CD4-positive, alpha-beta T cell treated with Interleukin-6 at 100 ng/mL for 8 hours (primary cell): ENCODE measurements around the gene STK38L.

ENCODE experiments used
- DNase-seq: peaks from one replicate; pipeline ENCODE4 v3.0.0-alpha.2; 2020; ENCODE audit warnings: mixed read lengths, low spot score

The STK38L gene

DNA sequence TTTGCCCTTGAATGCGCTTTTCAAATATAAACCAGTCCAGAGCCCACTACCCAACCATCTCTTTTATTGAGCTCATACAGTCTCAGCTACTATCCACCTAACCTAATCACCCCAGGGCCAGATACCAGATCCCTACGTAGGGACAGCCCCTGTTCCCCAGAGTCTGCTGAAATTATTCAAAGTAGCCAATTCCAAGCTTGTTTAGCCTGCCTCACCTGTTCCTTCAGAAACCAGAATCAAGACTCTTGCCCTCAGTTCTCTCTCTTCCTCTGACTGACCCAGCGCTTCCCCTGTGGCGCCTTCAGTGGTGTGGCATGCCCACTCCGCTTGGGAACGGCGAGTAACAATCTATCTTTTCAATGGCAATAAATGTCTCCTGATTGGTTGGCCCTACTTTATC, 107.4 kb downstream of the STK38L start:
- DNase-seq = no peak

DNA sequence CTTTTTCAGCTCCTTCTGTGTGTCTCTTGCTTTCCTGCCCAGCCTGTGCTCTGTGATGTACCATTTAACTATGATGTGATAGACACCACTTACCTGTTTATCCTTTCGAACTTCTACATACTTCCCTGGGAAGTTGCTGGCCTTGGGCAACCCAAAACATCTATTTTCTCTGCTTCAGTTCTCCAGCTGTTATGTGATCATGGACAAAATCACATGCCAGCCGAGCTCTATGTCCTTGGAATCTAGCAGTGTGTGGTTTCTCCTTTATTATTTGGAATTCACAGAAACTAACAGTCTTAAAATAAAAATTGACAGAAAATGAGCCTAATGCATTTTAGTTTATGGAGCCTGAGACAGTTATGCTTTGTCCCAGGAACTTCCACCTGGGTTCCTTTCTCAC, 111.4 kb downstream of the STK38L start:
- no peak for DNase-seq

DNA sequence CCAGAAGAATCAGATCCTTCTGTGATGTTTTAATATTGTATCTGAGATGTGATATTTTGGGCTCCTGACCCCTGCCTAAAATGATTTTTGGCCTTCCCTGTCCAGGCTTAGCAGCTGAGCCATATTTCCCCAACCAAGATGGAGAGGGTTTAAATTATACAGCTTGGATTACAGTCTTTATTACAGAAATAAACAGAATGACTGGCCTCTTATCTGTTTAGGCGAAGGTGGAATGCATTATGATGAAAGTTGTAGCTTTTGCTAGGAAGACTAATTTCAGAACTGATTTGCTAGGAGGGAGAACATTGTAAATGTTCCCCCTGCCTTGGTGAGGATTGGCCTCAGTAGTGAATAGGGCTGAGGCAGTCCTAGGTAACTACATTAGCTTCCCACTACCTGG, 111.9 kb downstream of the STK38L start:
- no peak for DNase-seq

DNA sequence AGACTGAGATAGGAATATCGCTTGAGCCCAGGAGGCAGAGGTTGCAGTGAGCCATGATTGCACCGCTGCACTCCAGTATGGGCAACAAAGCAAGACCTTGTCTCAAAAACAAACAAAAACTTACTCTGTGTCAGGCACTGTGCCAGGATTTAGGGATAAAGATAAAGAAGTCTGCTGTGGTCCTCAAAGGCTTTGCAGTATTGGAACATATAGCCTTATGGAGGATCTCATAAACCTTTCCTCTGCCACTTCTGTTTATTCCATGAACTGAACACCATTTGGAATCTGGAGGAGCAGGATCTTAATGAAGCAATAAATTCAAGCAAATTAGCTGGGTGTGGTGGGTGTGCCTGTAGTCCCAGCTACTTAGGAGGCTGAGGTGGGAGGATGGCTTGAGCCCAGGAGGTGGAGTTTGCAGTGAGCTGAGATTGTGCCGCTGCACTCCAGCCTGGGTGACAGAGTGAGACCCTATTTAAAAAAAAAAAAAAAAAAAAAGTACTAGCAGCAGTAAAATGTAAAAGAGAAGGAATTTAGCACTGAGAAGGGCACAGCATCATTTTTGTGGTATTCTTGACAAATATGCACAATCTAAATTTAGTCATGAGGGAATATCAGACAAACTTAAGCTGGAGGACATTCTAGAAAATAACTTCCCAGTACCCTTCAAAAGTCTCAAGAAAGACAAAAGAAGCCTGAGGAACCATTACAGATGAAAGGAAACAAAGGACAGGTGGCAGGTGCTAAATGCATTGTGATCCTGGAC, 115.7 kb downstream of the STK38L start:
- no peak for DNase-seq

DNA sequence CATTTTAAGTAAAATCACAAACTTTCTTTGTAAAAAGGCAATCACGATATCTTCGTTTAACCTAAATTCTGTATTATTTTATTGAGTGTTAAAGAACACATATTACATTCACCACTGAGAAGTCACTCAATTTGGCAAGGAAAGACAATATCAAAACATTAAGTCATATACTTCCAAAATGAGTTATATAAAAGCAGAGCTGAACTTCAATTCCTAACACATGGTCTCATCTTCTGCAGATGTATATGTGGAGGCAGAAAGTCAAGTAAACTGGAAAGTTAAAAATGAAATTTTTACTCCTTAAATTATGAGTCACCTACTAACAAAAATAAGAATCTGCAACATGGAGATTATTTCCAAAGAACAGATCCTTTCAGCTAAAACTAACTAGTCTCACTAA, 117.3 kb downstream of the STK38L start:
- DNase-seq = no peak

DNA sequence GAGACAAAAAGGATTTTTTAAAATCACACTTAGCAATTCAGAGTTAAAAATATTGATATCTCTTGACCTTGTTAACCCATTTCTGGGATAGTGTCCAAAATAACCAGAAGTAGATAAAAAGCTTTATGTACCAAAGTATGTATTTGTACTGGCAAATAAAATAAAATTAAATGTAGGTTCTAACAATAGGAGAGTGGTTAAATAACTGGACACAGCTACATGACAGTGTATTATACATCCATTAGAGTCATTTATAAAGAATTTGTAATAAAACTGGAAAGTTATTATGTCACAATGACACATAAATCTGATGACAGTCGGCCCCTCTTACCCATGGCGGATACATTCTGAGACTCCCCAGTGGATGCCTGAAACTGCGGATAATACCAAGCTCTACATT, 122.5 kb downstream of the STK38L start:
- no peak for DNase-seq

DNA sequence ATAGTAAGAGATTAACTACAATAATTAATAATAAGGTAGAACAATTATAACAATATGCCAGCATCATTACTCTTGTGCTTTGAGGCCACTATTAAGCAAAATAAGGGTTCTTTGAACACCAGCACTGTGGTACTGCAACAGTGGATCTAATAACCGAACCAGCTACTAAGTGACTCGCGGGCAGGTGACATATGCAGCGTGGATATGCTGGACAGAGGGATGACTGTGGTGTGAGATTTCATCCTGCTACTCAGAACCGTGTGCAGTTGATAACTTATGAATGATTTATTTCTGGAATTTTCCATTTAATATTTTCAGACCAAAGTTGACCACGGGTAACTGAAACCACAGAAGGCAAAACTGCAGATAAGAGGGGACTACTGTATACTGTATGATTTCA, 123.0 kb downstream of the STK38L start:
- no peak for DNase-seq
